ENCODE measurements around the gene SIVA1. TPM values are rescaled to one million over a fixed set of nuclear protein-coding genes. Genes with fewer than 3 reads are reported as not detected.

Gene SIVA1
- total RNA-seq, 4 donors from 2014 or later, result 64.6 to 144 (median 115) TPM

GRCh38 chr14:104808456-104808855 is 55.5 kb downstream of the SIVA1 start:
- Histone ChIP-seq H3K9me3 (no peaks in the 10 kb centered on the region), H3K4me1 (peaks cover 0 to under 1% (median 0%) of the 10 kb centered on the region in 4 donors), H3K36me3 (no peaks in the 10 kb centered on the region), H3K27ac (no peak overlapping the region), H3K4me3 (no peak overlapping the region), H3K27me3 (no peaks in the 10 kb centered on the region)
- DNase-seq, result no peak
- TF ChIP-seq CTCF (IDR thresholded peaks at IDR 0.05) (no peak), POLR2A (IDR thresholded peaks at IDR 0.05) (no peak)

Other genes with a start within 250 kb of the SIVA1 start
- gene C14orf180, start 173.4 kb upstream of the SIVA1 start, total RNA-seq, result under 1 TPM in 1 of 4 donors, not detected in 3; 0.70 TPM
- gene TMEM179, start 148.4 kb upstream of the SIVA1 start, total RNA-seq, result 1 to 10 TPM in 2 of 4 donors, under 1 TPM in 1, not detected in 1; 0.54 to 3.1 (median 1.7) TPM
- gene INF2, start 63.5 kb upstream of the SIVA1 start, total RNA-seq, result 100 to 1,000 TPM; 137 to 287 (median 203) TPM
- gene ADSS1, start 28.9 kb upstream of the SIVA1 start, total RNA-seq, result 10 to 100 TPM; 11.0 to 18.6 (median 17.1) TPM
- 100 to 1,000 TPM in 2 of 4 donors, 10 to 100 TPM in 2; 85.6 to 259 (median 111) TPM for gene AKT1, start 42.6 kb downstream of the SIVA1 start, total RNA-seq
- 10 to 100 TPM in 2 of 4 donors, 1 to 10 TPM in 2; 2.5 to 14.7 (median 10.9) TPM for gene ZBTB42, start 48.0 kb downstream of the SIVA1 start, total RNA-seq
- 100 to 1,000 TPM in 1 of 4 donors, 10 to 100 TPM in 3; 42.1 to 112 (median 83.8) TPM for gene CEP170B, start 112.1 kb downstream of the SIVA1 start, total RNA-seq
- gene PLD4, start 171.7 kb downstream of the SIVA1 start, total RNA-seq, result 1 to 10 TPM in 2 of 4 donors, not detected in 2; 1.7 to 4.1 TPM
- gene AHNAK2, start 225.2 kb downstream of the SIVA1 start, total RNA-seq, result 10 to 100 TPM in 3 of 4 donors, 1 to 10 TPM in 1; 3.2 to 19.0 (median 10.7) TPM
- 1 to 10 TPM in 2 of 4 donors, under 1 TPM in 1, not detected in 1; 0.88 to 3.8 (median 2.8) TPM for gene CLBA1, start 232.6 kb downstream of the SIVA1 start, total RNA-seq